BJ (cell line): ENCODE results near the gene MAP2K7. TPM values are rescaled to one million over a fixed set of nuclear protein-coding genes. Genes with fewer than 3 reads are reported as not detected.

Experiments used
- CTCF ChIA-PET: fragments of 350-600 bp; formaldehyde crosslinking; extraction: SDS; loops from one replicate; lab custom pipeline; 2021; ENCODE audit warnings: antibody characterized with exemption, inconsistent platforms; lab: Yijun Ruan, JAX
- POLR2A ChIA-PET: fragments of 300-600 bp; sonication (Branson Sonifier 250); formaldehyde crosslinking; extraction: SDS; loops from one replicate; lab custom pipeline; 2021; ENCODE audit warnings: antibody characterized with exemption; lab: Charles Lee
- DNase-seq: peaks from one replicate; pipeline ENCODE4 v3.0.0-alpha.2; 2011; ENCODE audit warnings: low read depth
- H3K27me3 ChIP-seq: 2 replicates; pipeline ENCODE4 v1.6.0; 2011; ENCODE audit warnings: low read length; ENCODE audit not compliant: control insufficient read depth, insufficient read depth
- H3K36me3 ChIP-seq: 2 replicates; pipeline ENCODE4 v1.5.1; 2011; ENCODE audit warnings: low read length; ENCODE audit not compliant: control insufficient read depth, insufficient read depth
- H3K4me3 ChIP-seq: 2 replicates; pipeline ENCODE4 v1.5.1; 2011; ENCODE audit warnings: low read depth, mild to moderate bottlenecking, control low read depth, low read length
- polyA plus RNA-seq: library from polyadenylated mRNA; depleted of rRNA; stranded (reverse); fragments of >200 nt; gene quantifications from 2 replicates; pipeline ENCODE4 v1.2.3, GENCODE V29; 2011
- TF ChIP-seq, protein P1 (sequence below): IDR thresholded peaks from 2 replicates; pipeline ENCODE4 v1.5.1; 2011; ENCODE audit warnings: low read depth, mild to moderate bottlenecking, control low read depth, inconsistent platforms, low read length, moderate library complexity; ENCODE audit not compliant: insufficient read depth

MAP2K7 gene
- polyA plus RNA-seq, 1 experiment: 8.0 TPM

DNA sequence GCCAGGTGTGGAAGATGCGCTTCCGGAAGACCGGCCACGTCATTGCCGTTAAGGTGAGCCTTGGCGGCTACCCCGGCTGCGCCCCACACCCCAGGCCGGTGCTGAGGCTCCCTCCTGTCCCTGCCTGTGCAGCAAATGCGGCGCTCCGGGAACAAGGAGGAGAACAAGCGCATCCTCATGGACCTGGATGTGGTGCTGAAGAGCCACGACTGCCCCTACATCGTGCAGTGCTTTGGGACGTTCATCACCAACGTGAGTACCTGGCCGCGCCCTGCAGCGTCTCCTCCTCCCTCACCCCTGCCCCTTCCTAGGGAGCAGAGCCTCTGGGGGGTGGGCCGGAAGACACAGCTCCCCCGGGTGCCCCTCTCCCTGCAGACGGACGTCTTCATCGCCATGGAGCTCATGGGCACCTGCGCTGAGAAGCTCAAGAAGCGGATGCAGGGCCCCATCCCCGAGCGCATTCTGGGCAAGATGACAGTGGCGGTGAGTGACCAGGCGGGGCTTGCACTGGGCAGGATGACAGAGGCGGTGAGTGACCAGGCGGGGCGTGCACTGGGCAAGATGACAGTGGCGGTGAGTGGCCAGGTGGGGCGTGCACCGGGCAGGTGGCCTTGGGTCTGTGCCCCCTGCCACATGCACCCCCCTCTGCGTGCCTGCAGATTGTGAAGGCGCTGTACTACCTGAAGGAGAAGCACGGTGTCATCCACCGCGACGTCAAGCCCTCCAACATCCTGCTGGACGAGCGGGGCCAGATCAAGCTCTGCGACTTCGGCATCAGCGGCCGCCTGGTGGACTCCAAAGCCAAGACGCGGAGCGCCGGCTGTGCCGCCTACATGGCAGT is 6.9 kb downstream of the MAP2K7 start:
- ChIA-PET CTCF (interaction anchor here (2.2 kb wide), 1 partner anchor 8 kb away, joined by 9 read pairs; no protein-coding TSS in a partner anchor), POLR2A (no interaction called here)
- H3K4me3 ChIP-seq: no peak overlapping the region
- DNase-seq: no peak
- H3K36me3 ChIP-seq: peaks cover 18% of the 10 kb centered on the region
- TF ChIP-seq, protein P1, sequence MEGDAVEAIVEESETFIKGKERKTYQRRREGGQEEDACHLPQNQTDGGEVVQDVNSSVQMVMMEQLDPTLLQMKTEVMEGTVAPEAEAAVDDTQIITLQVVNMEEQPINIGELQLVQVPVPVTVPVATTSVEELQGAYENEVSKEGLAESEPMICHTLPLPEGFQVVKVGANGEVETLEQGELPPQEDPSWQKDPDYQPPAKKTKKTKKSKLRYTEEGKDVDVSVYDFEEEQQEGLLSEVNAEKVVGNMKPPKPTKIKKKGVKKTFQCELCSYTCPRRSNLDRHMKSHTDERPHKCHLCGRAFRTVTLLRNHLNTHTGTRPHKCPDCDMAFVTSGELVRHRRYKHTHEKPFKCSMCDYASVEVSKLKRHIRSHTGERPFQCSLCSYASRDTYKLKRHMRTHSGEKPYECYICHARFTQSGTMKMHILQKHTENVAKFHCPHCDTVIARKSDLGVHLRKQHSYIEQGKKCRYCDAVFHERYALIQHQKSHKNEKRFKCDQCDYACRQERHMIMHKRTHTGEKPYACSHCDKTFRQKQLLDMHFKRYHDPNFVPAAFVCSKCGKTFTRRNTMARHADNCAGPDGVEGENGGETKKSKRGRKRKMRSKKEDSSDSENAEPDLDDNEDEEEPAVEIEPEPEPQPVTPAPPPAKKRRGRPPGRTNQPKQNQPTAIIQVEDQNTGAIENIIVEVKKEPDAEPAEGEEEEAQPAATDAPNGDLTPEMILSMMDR: no peak
- no peaks in the 10 kb centered on the region for H3K27me3 ChIP-seq

DNA sequence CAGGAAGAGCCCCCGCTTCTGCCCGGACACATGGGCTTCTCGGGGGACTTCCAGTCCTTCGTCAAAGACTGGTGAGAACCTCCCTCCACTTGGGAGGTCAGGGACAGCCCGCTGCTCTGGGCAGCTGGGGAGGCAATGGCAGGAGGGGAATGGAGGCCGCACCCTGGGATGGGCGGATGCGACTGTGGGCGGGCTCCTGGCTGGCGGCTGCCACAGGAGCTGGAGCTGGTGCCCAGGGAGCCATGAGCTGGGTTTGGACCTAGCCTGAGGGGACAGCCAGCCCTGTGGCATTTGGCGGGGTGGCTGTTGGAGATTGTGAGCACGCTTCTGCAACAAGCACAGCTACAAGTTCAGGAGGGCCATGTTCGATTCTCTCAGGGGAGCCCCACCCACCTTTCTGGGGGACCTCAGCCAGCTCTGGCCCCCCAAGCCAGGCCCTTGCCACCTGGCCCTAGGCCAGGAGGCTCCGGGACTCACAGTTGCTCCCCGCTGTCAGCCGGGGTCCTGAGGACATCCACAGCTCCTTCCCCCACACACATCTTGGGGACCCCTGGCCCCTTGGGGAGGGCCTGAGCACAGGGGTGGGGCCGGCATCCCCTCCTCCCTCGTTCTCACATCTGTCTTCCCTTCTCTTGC is 7.9 kb downstream of the MAP2K7 start:
- no peaks in the 10 kb centered on the region for H3K27me3 ChIP-seq
- ChIA-PET CTCF (interaction anchor here (0.6 to 1.0 kb wide), 2 partner anchors 20 to 231 kb away, joined by 3 to 4 read pairs; partner anchors contain the start of gene TRAPPC5), POLR2A (no interaction called here)
- H3K4me3 ChIP-seq: no peak overlapping the region
- peaks cover 15% of the 10 kb centered on the region for H3K36me3 ChIP-seq
- DNase-seq: no peak
- TF ChIP-seq, protein P1: no peak

DNA sequence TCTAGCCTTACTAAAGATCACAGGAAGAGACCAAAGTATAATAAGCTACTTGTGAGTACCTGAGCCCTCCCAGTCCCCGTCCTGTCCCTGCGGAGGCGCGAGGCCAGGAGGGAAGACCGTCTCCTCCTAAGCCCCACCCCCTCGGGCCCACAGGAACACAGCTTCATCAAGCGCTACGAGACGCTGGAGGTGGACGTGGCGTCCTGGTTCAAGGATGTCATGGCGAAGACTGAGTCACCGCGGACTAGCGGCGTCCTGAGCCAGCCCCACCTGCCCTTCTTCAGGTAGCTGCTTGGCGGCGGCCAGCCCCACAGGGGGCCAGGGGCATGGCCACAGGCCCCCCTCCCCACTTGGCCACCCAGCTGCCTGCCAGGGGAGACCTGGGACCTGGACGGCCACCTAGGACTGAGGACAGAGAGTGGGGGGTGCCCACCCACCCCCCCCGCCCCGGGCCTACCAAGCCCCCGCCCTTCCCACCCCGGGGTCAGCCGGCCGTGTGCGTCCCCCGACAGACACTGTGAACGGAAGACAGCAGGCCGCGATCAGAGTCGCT is 8.5 kb downstream of the MAP2K7 start:
- Histone ChIP-seq H3K4me3 (no peak overlapping the region), H3K27me3 (no peaks in the 10 kb centered on the region), H3K36me3 (peaks cover 15% of the 10 kb centered on the region)
- CTCF ChIA-PET: interaction anchor here (1.0 kb wide), 2 partner anchors 9 to 231 kb away, joined by 3 to 4 read pairs; partner anchors contain the start of genes MAP2K7 and TRAPPC5
- TF ChIP-seq, protein P1: no peak
- no peak for DNase-seq
- POLR2A ChIA-PET: no interaction called here

DNA sequence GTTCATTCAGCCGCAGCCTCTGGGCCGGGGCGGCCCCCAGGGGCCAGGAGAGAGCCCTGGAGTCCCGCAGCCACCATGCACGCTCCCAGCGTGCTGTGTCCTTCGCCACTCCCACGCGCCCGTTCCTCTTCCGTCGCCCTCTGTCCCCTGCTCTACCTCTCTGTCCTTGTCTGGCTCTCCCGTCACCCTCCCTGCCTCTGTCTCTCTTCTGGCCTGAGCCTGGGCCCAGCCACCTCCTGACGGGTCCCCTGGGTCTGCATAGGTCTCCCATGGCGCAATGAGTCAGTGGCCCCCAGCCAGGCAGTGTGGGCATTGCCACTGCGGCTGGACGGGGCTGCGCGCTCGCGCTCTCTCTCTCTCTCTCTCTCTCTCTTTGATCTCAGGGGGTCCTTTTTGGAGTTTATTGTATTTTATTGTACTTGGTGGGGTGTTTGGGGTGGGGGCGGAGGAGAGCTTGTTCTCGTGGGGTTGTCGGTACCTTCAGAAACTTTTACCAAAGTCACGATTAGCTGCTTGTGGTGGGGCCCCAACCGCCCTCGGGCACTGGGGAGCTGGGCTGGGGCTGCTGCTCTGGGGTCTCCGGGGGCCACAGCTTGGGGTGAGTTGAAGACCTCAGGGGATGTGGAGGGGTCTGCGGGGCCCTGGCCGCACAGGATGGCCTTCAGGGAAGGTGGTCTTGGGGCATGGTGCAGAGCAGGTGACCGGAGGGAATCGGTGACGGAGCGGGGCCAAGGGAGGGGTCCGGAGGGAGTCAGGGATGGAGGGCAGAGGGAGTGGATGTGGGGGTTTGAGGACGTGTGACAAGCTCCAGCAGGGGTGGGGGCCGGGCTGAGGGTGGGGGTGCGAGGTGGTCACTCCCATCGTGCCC is 9.3 kb downstream of the MAP2K7 start:
- ChIA-PET POLR2A (no interaction called here), CTCF (interaction anchor here (0.7 to 1.0 kb wide), 2 partner anchors 9 to 113 kb away, joined by 3 to 4 read pairs; partner anchors contain the start of gene MAP2K7)
- TF ChIP-seq, protein P1: no peak
- Histone ChIP-seq H3K4me3 (no peak overlapping the region), H3K27me3 (no peaks in the 10 kb centered on the region), H3K36me3 (peaks cover 15% of the 10 kb centered on the region)
- DNase-seq: no peak
